ENCODE data around the gene PTCD2. TPM values are rescaled to one million over a fixed set of nuclear protein-coding genes. Genes with fewer than 3 reads are reported as not detected.

Gene PTCD2
- total and polyA plus RNA-seq, 8 donors: 0.80 to 5.3 (median 2.7) TPM

DNA sequence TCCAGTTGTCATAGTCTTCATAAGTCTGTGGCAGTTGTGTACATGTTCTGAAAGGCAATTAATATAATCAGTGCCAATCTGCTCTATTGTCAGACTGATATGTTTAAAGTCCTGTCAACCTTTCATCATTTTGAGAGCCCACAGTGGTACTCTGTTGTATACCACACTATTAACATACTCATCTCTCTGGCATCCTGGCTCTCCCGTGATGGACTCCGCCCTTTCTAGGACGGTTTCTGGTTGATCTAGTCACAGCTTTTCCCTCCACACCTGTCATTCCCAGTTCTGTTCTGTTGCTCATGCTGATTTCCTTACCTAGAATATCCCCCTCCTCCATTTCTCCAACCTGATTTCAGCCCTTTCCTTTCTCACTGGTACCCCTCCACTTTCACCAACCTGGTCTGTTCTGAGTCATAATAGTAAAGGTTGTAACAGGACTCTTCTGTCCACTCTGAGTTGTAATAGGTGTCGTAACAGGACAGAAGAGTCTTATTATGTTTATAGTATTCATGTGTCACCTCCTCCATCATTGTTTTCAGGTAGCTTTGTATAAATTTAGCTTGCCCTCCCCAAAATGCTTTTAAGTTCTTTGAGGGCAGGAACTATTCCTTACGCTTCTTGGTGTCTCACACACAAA lies 4.1 kb downstream of the PTCD2 start:
- TF ChIP-seq, protein P1, sequence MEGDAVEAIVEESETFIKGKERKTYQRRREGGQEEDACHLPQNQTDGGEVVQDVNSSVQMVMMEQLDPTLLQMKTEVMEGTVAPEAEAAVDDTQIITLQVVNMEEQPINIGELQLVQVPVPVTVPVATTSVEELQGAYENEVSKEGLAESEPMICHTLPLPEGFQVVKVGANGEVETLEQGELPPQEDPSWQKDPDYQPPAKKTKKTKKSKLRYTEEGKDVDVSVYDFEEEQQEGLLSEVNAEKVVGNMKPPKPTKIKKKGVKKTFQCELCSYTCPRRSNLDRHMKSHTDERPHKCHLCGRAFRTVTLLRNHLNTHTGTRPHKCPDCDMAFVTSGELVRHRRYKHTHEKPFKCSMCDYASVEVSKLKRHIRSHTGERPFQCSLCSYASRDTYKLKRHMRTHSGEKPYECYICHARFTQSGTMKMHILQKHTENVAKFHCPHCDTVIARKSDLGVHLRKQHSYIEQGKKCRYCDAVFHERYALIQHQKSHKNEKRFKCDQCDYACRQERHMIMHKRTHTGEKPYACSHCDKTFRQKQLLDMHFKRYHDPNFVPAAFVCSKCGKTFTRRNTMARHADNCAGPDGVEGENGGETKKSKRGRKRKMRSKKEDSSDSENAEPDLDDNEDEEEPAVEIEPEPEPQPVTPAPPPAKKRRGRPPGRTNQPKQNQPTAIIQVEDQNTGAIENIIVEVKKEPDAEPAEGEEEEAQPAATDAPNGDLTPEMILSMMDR (IDR thresholded peaks at IDR 0.05): no peak
- ATAC-seq: no peak
- H3K27me3 ChIP-seq: no peaks in the 10 kb centered on the region
- H3K36me3 ChIP-seq: peaks cover 0 to 12% (median 0%) of the 10 kb centered on the region in 3 donors
- no peak overlapping the region for H3K27ac ChIP-seq
- peaks cover 0 to 6% (median 0%) of the 10 kb centered on the region in 3 donors for H3K4me1 ChIP-seq
- intact Hi-C loops (cut with DNase I): no loop called here
- WGBS, 2 donors: 94% methylated on average over 5 of the region's 5 CpGs
- no peak for DNase-seq
- H3K9me3 ChIP-seq: no peaks in the 10 kb centered on the region
- H3K4me3 ChIP-seq: no peak overlapping the region
- FAIRE-seq: no peak

GRCh38 chr5:72325566-72326305 lies 5.6 kb downstream of the PTCD2 start:
- no peaks in the 10 kb centered on the region for H3K27me3 ChIP-seq
- H3K36me3 ChIP-seq: peaks cover 0 to 12% (median 0%) of the 10 kb centered on the region in 3 donors
- peaks cover 0 to 5% (median 0%) of the 10 kb centered on the region in 3 donors for H3K4me1 ChIP-seq
- no peak overlapping the region for H3K27ac ChIP-seq
- no peaks in the 10 kb centered on the region for H3K9me3 ChIP-seq
- intact Hi-C loops (cut with DNase I): no loop called here
- H3K4me3 ChIP-seq: no peak overlapping the region
- WGBS, 2 donors: 82 to 85% methylated on average over 4 of the region's 4 CpGs
- no peak for ATAC-seq
- FAIRE-seq: no peak
- TF ChIP-seq, protein P1 (IDR thresholded peaks at IDR 0.05): no peak
- no peak for DNase-seq

- H3K36me3 ChIP-seq: peaks cover 0 to 12% (median 0%) of the 10 kb centered on the region in 3 donors
- H3K9me3 ChIP-seq: no peaks in the 10 kb centered on the region
- intact Hi-C loops (cut with DNase I): no loop called here
- WGBS, 2 donors: 81 to 84% methylated on average over 2 of the region's 2 CpGs
- TF ChIP-seq, protein P1 (IDR thresholded peaks at IDR 0.05): no peak
- H3K4me3 ChIP-seq: no peak overlapping the region
- DNase-seq (peak in 1 of 6 donors; percentile 28), ATAC-seq (no peak), FAIRE-seq (no peak)
- no peak overlapping the region for H3K27ac ChIP-seq
- H3K4me1 ChIP-seq: no peaks in the 10 kb centered on the region
- no peaks in the 10 kb centered on the region for H3K27me3 ChIP-seq
Measured at GRCh38 chr5:72326306-72326649, 6.1 kb downstream of the PTCD2 start.

DNA sequence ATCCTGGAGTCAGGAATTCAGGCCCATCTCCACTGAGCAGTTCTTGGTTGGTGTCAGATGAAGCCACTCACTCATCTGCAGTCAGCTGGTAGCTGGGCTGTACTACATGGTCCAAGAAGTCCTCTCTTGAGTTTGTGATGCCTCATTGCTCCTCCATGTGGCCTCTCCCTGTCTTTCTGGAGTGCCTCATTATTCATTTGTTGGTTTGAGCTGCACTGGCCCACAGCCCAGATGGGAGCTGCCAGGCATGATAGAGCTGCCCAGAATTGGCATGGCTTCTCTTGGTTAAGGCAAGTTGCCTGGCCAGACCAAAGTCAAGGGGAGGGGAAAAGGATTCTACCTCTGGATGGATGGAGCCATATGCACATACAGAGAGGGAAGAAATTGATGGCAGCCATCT lies 8.0 kb downstream of the PTCD2 start:
- no peak overlapping the region for H3K27ac ChIP-seq
- no peak overlapping the region for H3K4me3 ChIP-seq
- no peaks in the 10 kb centered on the region for H3K4me1 ChIP-seq
- peaks cover 0 to 12% (median 0%) of the 10 kb centered on the region in 3 donors for H3K36me3 ChIP-seq
- TF ChIP-seq, protein P1 (IDR thresholded peaks at IDR 0.05): no peak
- no peaks in the 10 kb centered on the region for H3K9me3 ChIP-seq
- peak in 3 of 4 donors; percentile 50 to 82 (median 59) for ATAC-seq
- FAIRE-seq: no peak
- intact Hi-C loops (cut with DNase I): no loop called here
- no peaks in the 10 kb centered on the region for H3K27me3 ChIP-seq
- peak in 1 of 6 donors; percentile 20 for DNase-seq

GRCh38 chr5:72330712-72331111 lies 10.5 kb downstream of the PTCD2 start:
- Histone ChIP-seq H3K9me3 (no peaks in the 10 kb centered on the region), H3K27ac (no peak overlapping the region), H3K4me1 (no peaks in the 10 kb centered on the region), H3K36me3 (no peaks in the 10 kb centered on the region), H3K4me3 (no peak overlapping the region), H3K27me3 (no peaks in the 10 kb centered on the region)
- intact Hi-C loops (cut with DNase I): no loop called here
- TF ChIP-seq, protein P1 (IDR thresholded peaks at IDR 0.05): no peak
- ATAC-seq (no peak), DNase-seq (no peak), FAIRE-seq (no peak)
- WGBS, 2 donors: 65 to 70% methylated on average over 1 of the region's 1 CpG
